ENCODE results near the gene NFAM1.

Gene NFAM1

GRCh38 chr22:42341779-42342178, 90.4 kb downstream of the NFAM1 start:
- DNase-seq (ENCODE audit: low spot score): no peak
- in situ Hi-C loops (cut with MboI; ENCODE audit: low pct_unique_long_range_greater_than_20kb, low sequenced_read_pairs, unreplicated experiment): no loop called here
- no peak for TF ChIP-seq CTCF (IDR thresholded peaks at IDR 0.05; ENCODE audit: extremely low read depth, insufficient read depth, missing control alignments)

- DNase-seq (ENCODE audit: low spot score): no peak
- in situ Hi-C loops (cut with MboI; ENCODE audit: low pct_unique_long_range_greater_than_20kb, low sequenced_read_pairs, unreplicated experiment): no loop called here
- TF ChIP-seq CTCF (IDR thresholded peaks at IDR 0.05; ENCODE audit: extremely low read depth, insufficient read depth, missing control alignments): no peak
These were observed 91.3 kb downstream of the NFAM1 start for GRCh38 chr22:42340829-42341383.

GRCh38 chr22:42340150-42340549, 92.1 kb downstream of the NFAM1 start:
- DNase-seq (ENCODE audit: low spot score): no peak
- TF ChIP-seq CTCF (IDR thresholded peaks at IDR 0.05; ENCODE audit: extremely low read depth, insufficient read depth, missing control alignments): no peak
- in situ Hi-C loops (cut with MboI; ENCODE audit: low pct_unique_long_range_greater_than_20kb, low sequenced_read_pairs, unreplicated experiment): no loop called here

DNA sequence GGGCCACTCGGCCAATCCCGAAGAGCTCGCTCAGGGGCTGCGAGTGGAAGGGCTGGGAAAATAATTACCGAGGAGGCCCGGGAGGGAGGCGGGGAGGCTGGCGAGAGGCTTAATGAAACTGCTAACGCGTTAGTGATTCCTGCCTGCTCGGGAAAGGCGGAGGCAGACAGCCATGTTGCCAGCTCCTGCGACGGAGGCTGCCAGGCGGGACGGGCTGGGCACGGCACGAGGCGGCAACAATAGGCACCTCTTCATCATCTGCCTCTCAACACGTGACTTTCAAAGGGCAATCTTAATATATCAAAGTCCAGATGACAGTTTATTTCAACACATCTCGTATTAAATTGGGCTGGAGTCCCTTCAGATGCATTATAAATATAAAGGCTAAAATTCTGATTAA, 93.7 kb downstream of the NFAM1 start:
- DNase-seq (ENCODE audit: low spot score): no peak
- no peak for TF ChIP-seq CTCF (IDR thresholded peaks at IDR 0.05; ENCODE audit: extremely low read depth, insufficient read depth, missing control alignments)
- in situ Hi-C loops (cut with MboI; ENCODE audit: low pct_unique_long_range_greater_than_20kb, low sequenced_read_pairs, unreplicated experiment): no loop called here

GRCh38 chr22:42337356-42337755, 94.8 kb downstream of the NFAM1 start:
- in situ Hi-C loops (cut with MboI; ENCODE audit: low pct_unique_long_range_greater_than_20kb, low sequenced_read_pairs, unreplicated experiment): no loop called here
- no peak for TF ChIP-seq CTCF (IDR thresholded peaks at IDR 0.05; ENCODE audit: extremely low read depth, insufficient read depth, missing control alignments)
- DNase-seq (ENCODE audit: low spot score): no peak

GRCh38 chr22:42336527-42337227, 95.5 kb downstream of the NFAM1 start:
- no peak for DNase-seq (ENCODE audit: low spot score)
- TF ChIP-seq CTCF (IDR thresholded peaks at IDR 0.05; ENCODE audit: extremely low read depth, insufficient read depth, missing control alignments): no peak
- in situ Hi-C loops (cut with MboI; ENCODE audit: low pct_unique_long_range_greater_than_20kb, low sequenced_read_pairs, unreplicated experiment): no loop called here
